ENCODE data around the gene BICRAL. TPM values are rescaled to one million over a fixed set of nuclear protein-coding genes. Genes with fewer than 3 reads are reported as not detected.

The BICRAL gene, protein sequence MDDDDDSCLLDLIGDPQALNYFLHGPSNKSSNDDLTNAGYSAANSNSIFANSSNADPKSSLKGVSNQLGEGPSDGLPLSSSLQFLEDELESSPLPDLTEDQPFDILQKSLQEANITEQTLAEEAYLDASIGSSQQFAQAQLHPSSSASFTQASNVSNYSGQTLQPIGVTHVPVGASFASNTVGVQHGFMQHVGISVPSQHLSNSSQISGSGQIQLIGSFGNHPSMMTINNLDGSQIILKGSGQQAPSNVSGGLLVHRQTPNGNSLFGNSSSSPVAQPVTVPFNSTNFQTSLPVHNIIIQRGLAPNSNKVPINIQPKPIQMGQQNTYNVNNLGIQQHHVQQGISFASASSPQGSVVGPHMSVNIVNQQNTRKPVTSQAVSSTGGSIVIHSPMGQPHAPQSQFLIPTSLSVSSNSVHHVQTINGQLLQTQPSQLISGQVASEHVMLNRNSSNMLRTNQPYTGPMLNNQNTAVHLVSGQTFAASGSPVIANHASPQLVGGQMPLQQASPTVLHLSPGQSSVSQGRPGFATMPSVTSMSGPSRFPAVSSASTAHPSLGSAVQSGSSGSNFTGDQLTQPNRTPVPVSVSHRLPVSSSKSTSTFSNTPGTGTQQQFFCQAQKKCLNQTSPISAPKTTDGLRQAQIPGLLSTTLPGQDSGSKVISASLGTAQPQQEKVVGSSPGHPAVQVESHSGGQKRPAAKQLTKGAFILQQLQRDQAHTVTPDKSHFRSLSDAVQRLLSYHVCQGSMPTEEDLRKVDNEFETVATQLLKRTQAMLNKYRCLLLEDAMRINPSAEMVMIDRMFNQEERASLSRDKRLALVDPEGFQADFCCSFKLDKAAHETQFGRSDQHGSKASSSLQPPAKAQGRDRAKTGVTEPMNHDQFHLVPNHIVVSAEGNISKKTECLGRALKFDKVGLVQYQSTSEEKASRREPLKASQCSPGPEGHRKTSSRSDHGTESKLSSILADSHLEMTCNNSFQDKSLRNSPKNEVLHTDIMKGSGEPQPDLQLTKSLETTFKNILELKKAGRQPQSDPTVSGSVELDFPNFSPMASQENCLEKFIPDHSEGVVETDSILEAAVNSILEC
- total RNA-seq (2022; extraction: Qiagen RNA extraction; ENCODE audit: low read depth): 2.2 to 3.3 TPM (median 3.1 TPM) in 5 replicates

DNA sequence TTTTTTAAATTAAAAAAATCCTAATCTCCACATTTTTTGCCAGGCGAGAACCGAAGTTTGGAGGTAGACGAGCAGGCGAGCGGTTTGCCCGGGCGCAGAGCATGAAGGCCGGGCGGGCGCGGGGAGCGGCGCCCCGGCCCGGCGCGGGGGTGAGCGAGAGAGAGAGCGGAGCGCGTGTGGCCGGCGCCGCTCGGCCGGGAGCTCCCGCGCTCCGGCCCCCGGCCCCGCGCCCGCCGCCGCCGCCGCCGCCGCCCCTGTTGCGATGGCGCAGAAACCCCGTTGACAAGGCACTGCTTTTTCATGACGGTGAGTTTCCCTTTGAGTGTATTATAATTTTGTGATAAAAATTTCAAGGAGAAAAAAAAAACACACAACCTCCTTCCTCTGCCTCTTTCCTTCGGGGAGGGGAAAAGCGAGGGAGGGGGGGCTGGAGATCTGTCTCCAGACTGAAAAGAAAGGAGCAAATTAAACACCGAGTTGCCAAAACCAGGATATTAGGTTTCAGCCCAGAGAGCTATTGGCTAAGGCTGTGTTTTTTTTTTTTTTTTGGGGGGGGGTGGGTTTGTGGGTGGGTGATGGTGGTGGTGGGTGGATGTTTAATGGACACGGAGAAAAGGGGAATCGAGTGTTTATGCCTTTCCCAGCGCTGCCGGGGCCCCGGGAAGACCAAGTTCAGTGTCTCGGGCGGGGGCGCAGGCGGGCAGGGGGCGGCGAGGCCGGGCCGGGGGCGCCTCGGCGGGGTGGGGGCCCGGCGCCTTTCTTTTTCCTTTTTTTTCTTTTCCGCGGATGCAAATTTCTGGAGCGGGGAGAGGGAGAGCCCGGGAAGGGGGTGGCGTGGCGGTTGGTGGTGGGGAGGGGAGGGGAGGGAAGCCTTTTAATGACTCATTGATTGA, at the start of gene BICRAL:
Gene BICRAL, plus strand, starts transcription at position 257 of the 893 bp plus-strand sequence. CDS start 39,971 bp downstream, outside the sequence.

DNA sequence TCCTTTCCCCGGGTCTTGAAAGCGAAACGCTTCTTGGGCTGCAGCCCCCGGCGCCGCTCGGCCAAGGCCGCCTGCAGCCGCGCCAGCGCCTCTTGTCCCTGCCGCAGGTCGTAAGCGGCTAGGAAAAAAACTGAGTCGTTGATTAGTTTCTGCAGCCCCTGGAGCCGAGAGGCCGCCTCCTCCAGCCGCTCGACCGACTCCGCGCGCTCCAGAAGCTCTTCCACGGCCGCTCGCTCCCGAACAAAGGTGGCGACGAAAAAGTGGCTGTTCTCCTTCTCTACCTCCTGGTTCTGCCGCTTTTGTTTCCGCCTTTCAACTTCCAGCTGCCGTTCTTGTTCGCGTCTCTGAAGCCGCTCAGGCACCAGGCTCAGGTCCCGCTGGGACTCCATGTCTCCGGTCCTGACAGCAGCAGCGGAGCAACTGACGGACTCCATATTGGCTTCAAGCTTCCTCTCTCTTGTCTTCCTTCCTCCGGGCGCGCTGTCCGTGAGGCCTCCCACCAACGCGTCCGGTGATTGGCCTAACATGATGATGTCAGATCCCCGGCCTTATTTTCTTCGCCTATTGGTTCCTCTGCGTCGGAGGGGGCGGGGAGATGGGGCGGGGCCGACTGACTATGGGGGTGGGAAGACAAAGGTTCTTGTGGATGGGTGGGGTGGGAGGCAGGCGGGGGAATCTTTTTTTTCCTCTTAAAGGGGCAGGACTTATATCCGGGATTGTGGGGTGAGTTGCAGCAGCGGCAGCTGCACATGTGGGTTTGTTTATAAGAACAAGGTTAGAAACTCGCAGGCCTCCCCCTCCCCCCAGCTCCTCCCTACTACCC, 36.0 kb upstream of the BICRAL start, which contains the start of gene TBCC:
Gene TBCC, minus strand, starts transcription at position 464 of the 823 bp plus-strand sequence. Its CDS starts 30 bp downstream, at position 434.

DNA sequence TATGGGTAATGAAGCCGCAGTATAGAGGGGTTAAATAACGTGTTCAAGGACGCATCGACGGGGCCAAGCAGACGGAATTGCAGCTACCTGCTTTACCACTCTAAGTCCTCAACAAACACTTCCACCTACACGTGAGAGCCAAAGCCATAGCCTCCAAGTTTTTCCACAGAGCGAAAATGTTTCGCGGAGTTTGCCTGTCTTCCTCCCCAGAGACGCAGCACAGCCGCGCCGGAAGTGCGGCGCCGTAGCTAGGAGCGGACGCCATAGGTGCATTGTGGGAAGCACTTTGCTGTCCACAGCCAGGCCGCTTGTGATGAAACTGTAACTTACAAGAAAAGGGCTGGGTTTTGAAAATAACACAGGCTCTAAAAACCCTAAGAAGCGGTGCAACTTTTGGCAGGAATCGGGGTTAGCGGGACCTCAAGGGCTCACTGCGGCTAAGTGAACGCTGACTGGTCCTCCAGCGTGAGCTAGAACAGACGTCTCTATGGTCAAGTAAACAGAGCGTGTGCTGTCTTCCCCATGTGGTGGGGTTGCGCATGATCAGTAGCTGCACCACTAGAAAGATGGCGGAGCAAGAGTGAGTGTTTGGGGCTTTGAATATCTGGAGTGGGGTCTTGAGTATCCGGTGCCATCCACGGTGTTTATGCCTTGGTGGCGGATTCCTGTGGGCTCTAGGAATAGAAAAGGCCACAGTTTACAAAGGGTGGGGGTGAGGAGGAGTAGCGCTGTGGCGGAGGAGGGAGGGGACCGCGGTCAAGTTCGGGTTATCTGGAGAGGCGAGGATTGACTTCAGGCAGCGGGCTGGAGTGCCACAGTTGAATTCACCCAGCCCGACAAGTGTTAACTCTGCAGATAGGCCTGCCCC, 97.8 kb downstream of the BICRAL start, which contains the start of gene RPL7L1:
Gene RPL7L1, plus strand, starts transcription at position 245 of the 868 bp plus-strand sequence. Its CDS starts 295 bp downstream, at position 540.

DNA sequence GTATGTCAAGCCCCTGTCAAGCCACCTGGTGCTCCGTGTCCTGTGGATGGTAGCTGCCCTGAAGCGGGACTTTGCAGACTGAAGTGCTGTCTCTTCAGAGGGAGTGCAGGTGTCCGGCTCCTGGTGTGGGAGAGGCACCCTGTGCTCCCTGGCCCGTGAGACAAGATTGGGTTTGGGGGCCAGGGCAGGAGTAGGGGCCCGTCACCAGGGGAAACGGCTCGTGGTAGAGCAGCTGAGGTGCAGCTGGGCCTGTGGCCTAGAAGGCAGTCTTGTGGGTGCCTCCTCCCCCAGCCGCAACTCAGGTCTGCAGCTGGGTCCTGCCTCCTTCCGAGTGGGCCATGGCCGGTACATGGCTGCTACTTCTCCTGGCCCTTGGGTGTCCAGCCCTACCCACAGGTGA, 133.9 kb downstream of the BICRAL start, which contains the start of gene PTCRA:
Gene PTCRA, plus strand, starts transcription at position 322 of the 400 bp plus-strand sequence. Its CDS starts 17 bp downstream, at position 339.

Other genes with a start within 250 kb of the BICRAL start
- gene UBR2, start 218.0 kb upstream of the BICRAL start, total RNA-seq (2022; extraction: Qiagen RNA extraction; ENCODE audit: low read depth): 4.8 to 7.5 TPM (median 6.6 TPM) in 5 replicates
- not detected in 5 replicates for gene PRPH2, start 59.5 kb upstream of the BICRAL start, total RNA-seq (2022; extraction: Qiagen RNA extraction; ENCODE audit: low read depth)
- 13.8 to 18.5 TPM (median 17.0 TPM) in 5 replicates for gene TBCC, start 35.9 kb upstream of the BICRAL start, total RNA-seq (2022; extraction: Qiagen RNA extraction; ENCODE audit: low read depth)
- 68.4 to 100 TPM (median 71.5 TPM) in 5 replicates for gene RPL7L1, start 97.6 kb downstream of the BICRAL start, total RNA-seq (2022; extraction: Qiagen RNA extraction; ENCODE audit: low read depth)
- gene PTCRA, start 134.0 kb downstream of the BICRAL start, total RNA-seq (2022; extraction: Qiagen RNA extraction; ENCODE audit: low read depth): not detected in 5 replicates
- gene CNPY3, start 147.4 kb downstream of the BICRAL start, total RNA-seq (2022; extraction: Qiagen RNA extraction; ENCODE audit: low read depth): 36.6 to 45.7 TPM (median 42.7 TPM) in 5 replicates
- 0.18 to 0.24 TPM (median 0.19 TPM) in 3 of 5 replicates, not detected in the others for gene GNMT, start 178.7 kb downstream of the BICRAL start, total RNA-seq (2022; extraction: Qiagen RNA extraction; ENCODE audit: low read depth)
- gene PEX6, start 197.1 kb downstream of the BICRAL start, total RNA-seq (2022; extraction: Qiagen RNA extraction; ENCODE audit: low read depth): 5.0 to 9.2 TPM (median 7.5 TPM) in 5 replicates
- 25.0 to 28.8 TPM (median 26.9 TPM) in 5 replicates for gene PPP2R5D, start 202.5 kb downstream of the BICRAL start, total RNA-seq (2022; extraction: Qiagen RNA extraction; ENCODE audit: low read depth)
- 90.8 to 113 TPM (median 93.1 TPM) in 5 replicates for gene MEA1, start 231.9 kb downstream of the BICRAL start, total RNA-seq (2022; extraction: Qiagen RNA extraction; ENCODE audit: low read depth)
- 26.1 to 32.1 TPM (median 30.4 TPM) in 5 replicates for gene KLHDC3, start 232.2 kb downstream of the BICRAL start, total RNA-seq (2022; extraction: Qiagen RNA extraction; ENCODE audit: low read depth)
- gene RRP36, start 239.6 kb downstream of the BICRAL start, total RNA-seq (2022; extraction: Qiagen RNA extraction; ENCODE audit: low read depth): 67.5 to 87.2 TPM (median 72.5 TPM) in 5 replicates